Neural cell (in vitro differentiated cells): ENCODE measurements around the gene SH3RF3. TPM values are rescaled to one million over a fixed set of nuclear protein-coding genes. Genes with fewer than 3 reads are reported as not detected.

Experiments used
- H2AFZ ChIP-seq: fragments of 200-600, 300-800 bp; sonication (generic), shearing (Covaris generic); 2 replicates; pipeline ENCODE4 v1.6.0; 2014; ENCODE audit warnings: low read depth, mild to moderate bottlenecking, antibody characterized with exemption, low read length, moderate library complexity
- H3F3A ChIP-seq: fragments of 200-600 bp; shearing (Covaris generic); 2 replicates; pipeline ENCODE4 v1.6.1; 2016; ENCODE audit warnings: mild to moderate bottlenecking, moderate library complexity, mixed read lengths, antibody characterized with exemption, low read length; ENCODE audit not compliant: insufficient read depth, poor library complexity, severe bottlenecking
- H3K27ac ChIP-seq: fragments of 200-600, 300-800 bp; sonication (generic), shearing (Covaris generic); 2 replicates; pipeline ENCODE4 v1.5.1; 2014; ENCODE audit warnings: mild to moderate bottlenecking, low read length, moderate library complexity
- H3K27me3 ChIP-seq: fragments of 300-800, 200-600 bp; sonication (generic), shearing (Covaris generic); 2 replicates; pipeline ENCODE4 v1.6.0; 2014; ENCODE audit warnings: mild to moderate bottlenecking, low read depth, low read length, moderate library complexity; ENCODE audit not compliant: insufficient read depth
- H3K36me3 ChIP-seq: fragments of 300-800, 200-600 bp; sonication (generic), shearing (Covaris generic); 2 replicates; pipeline ENCODE4 v1.5.1; 2014; ENCODE audit warnings: mild to moderate bottlenecking, antibody characterized with exemption, low read length, moderate library complexity; ENCODE audit not compliant: insufficient read depth
- H3K4me2 ChIP-seq: fragments of 300-800, 200-600 bp; sonication (generic), shearing (Covaris generic); 2 replicates; pipeline ENCODE4 v1.6.0; 2014; ENCODE audit warnings: mild to moderate bottlenecking, low read length
- H3K4me3 ChIP-seq: fragments of 300-800, 200-600 bp; sonication (generic), shearing (Covaris generic); 2 replicates; pipeline ENCODE4 v1.5.1; 2014; ENCODE audit warnings: mild to moderate bottlenecking, low read length, moderate library complexity
- H3K79me2 ChIP-seq: fragments of 200-600 bp; shearing (Covaris generic); replicated peaks from 2 replicates; pipeline ENCODE4 v1.6.0; 2014; ENCODE audit warnings: mild to moderate bottlenecking, low read length, moderate library complexity; ENCODE audit not compliant: insufficient read depth
- H3K9ac ChIP-seq: fragments of 300-800, 200-600 bp; sonication (generic), shearing (Covaris generic); 2 replicates; pipeline ENCODE4 v1.6.1; 2016; ENCODE audit warnings: mild to moderate bottlenecking, low read length, mixed read lengths
- H3K9me2 ChIP-seq: fragments of 200-600 bp; shearing (Covaris generic); 2 replicates; pipeline ENCODE4 v1.6.1; 2016; ENCODE audit warnings: mild to moderate bottlenecking, low read length, mixed read lengths; ENCODE audit not compliant: insufficient read depth
- H3K9me3 ChIP-seq: fragments of 200-600, 300-800 bp; sonication (generic), shearing (Covaris generic); 2 replicates; pipeline ENCODE4 v1.6.1; 2016; ENCODE audit warnings: mild to moderate bottlenecking, mixed run types, low read length, moderate library complexity, mixed read lengths
- H4K20me1 ChIP-seq: fragments of 200-600 bp; shearing (Covaris generic); 2 replicates; pipeline ENCODE4 v1.6.1; 2016; ENCODE audit warnings: mild to moderate bottlenecking, mixed run types; ENCODE audit not compliant: insufficient read depth
- CTCF ChIP-seq: fragments of 450-650 bp; IDR thresholded peaks from 2 replicates; pipeline ENCODE4 v1.5.1; 2014; ENCODE audit warnings: antibody characterized with exemption, mild to moderate bottlenecking, moderate library complexity; ENCODE audit not compliant: poor library complexity, severe bottlenecking
- EP300 ChIP-seq: fragments of 450-650 bp; conservative IDR thresholded peaks from 2 replicates; pipeline ENCODE4 v1.6.1; 2014; ENCODE audit warnings: antibody characterized with exemption, mild to moderate bottlenecking, moderate library complexity; ENCODE audit not compliant: poor library complexity, severe bottlenecking
- EZH2 ChIP-seq: fragments of 200-600, 300-800 bp; shearing (Covaris generic), sonication (generic); IDR thresholded peaks from 2 replicates; pipeline ENCODE4 v1.6.1; 2014; ENCODE audit warnings: antibody characterized with exemption, low read length, borderline replicate concordance, mild to moderate bottlenecking; ENCODE audit not compliant: insufficient read depth, poor library complexity, severe bottlenecking
- MXI1 ChIP-seq: fragments of 450-650 bp; conservative IDR thresholded peaks from 2 replicates; pipeline ENCODE4 v1.6.1; 2014; ENCODE audit warnings: antibody characterized with exemption, mild to moderate bottlenecking; ENCODE audit not compliant: poor library complexity, severe bottlenecking
- POLR2AphosphoS5 ChIP-seq: IDR thresholded peaks from 2 replicates; pipeline ENCODE4 v1.6.1; 2012
- RAD21 ChIP-seq: fragments of 450-650 bp; conservative IDR thresholded peaks from 2 replicates; pipeline ENCODE4 v1.6.1; 2014; ENCODE audit warnings: antibody characterized with exemption, mild to moderate bottlenecking, moderate library complexity
- REST ChIP-seq: IDR thresholded peaks from 2 replicates; pipeline ENCODE4 v1.6.1; 2012; ENCODE audit warnings: borderline replicate concordance
- SMC3 ChIP-seq: fragments of 450-650 bp; conservative IDR thresholded peaks from 2 replicates; pipeline ENCODE4 v1.6.1; 2014; ENCODE audit warnings: antibody characterized with exemption, mild to moderate bottlenecking, moderate library complexity; ENCODE audit not compliant: poor library complexity
- TAF1 ChIP-seq: IDR thresholded peaks from 2 replicates; pipeline ENCODE4 v1.6.1; 2012; ENCODE audit warnings: low read depth
- polyA plus RNA-seq: library from polyadenylated mRNA; depleted of rRNA; stranded (reverse); fragments of >200 nt; gene quantifications from 2 replicates; pipeline ENCODE4 v1.2.3, GENCODE V29; 2014

Gene SH3RF3
- polyA plus RNA-seq, 1 donor from 2014 or later: 0.53 TPM

GRCh38 chr2:109210431-109211200, 81.6 kb downstream of the SH3RF3 start:
- Histone ChIP-seq H3K27me3 (no peaks in the 10 kb centered on the region), H3K9me2 (no peaks in the 10 kb centered on the region), H2AFZ (no peak overlapping the region), H3F3A (no peaks in the 10 kb centered on the region), H3K36me3 (no peaks in the 10 kb centered on the region), H3K4me2 (no peak overlapping the region), H3K9me3 (no peaks in the 10 kb centered on the region), H3K9ac (no peak overlapping the region), H3K79me2 (no peaks in the 10 kb centered on the region), H4K20me1 (no peaks in the 10 kb centered on the region), H3K27ac (no peak overlapping the region), H3K4me3 (no peak overlapping the region)
- TF ChIP-seq TAF1 (no peak), EP300 (no peak), SMC3 (no peak), REST (no peak), CTCF (no peak), MXI1 (no peak), POLR2AphosphoS5 (no peak), RAD21 (no peak), EZH2 (no peak)

GRCh38 chr2:109211315-109211714, 82.3 kb downstream of the SH3RF3 start:
- Histone ChIP-seq H3K36me3 (no peaks in the 10 kb centered on the region), H3K4me2 (no peak overlapping the region), H3K9ac (no peak overlapping the region), H3K79me2 (no peaks in the 10 kb centered on the region), H3F3A (no peaks in the 10 kb centered on the region), H3K4me3 (no peak overlapping the region), H3K27ac (no peak overlapping the region), H3K9me3 (no peaks in the 10 kb centered on the region), H2AFZ (no peak overlapping the region), H3K9me2 (no peaks in the 10 kb centered on the region), H3K27me3 (no peaks in the 10 kb centered on the region), H4K20me1 (no peaks in the 10 kb centered on the region)
- TF ChIP-seq SMC3: no peak
- TF ChIP-seq MXI1: no peak
- no peak for TF ChIP-seq EZH2
- TF ChIP-seq CTCF: no peak
- TF ChIP-seq REST: no peak
- no peak for TF ChIP-seq RAD21
- TF ChIP-seq EP300: no peak
- TF ChIP-seq TAF1: no peak
